ENCODE results near the gene TRIM44. TPM values are rescaled to one million over a fixed set of nuclear protein-coding genes. Genes with fewer than 3 reads are reported as not detected.
A peak's percentile ranks its signal among the peaks of the same experiment; 100 is the strongest.

The TRIM44 gene
- total and polyA plus RNA-seq, 2 donors (not counting 3 experiments of a cell fraction or from before 2014, with no cell fraction given) = 31.7 to 72.0 TPM

DNA sequence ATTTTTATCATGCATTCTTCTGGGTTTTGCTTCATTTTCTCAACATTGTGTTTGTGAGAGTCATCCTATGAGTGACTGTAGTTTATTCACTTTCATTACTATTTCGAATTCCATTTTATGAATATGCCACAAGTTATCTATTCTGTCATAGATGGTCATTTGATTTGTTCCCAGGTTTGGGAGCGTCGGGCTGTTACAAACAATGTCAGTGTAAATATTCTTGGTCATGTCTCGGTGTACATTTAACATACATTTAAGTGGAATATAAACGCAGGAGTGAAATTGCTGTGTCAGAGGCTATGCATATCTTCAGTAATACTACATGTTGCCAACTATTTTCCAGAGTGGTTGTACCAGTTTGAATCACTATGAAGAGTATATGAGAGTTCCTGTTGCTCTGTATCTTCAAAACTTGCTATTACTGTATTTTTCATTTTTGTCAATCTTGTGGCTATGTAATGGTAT is 2.4 kb downstream of the TRIM44 start:
- Histone ChIP-seq H3K9me1 (replicated peaks; ENCODE audit: control insufficient read depth, extremely low read depth, insufficient read depth, low read length) (no peaks in the 10 kb centered on the region), H3K27me3 (ENCODE audit: control insufficient read depth in 2 of 2, insufficient read depth in 2 of 2, low read length in 2 of 2) (no peaks in the 10 kb centered on the region), H3K4me3 (replicated peaks in 1 of 3; ENCODE audit: insufficient read depth in 1 of 3, low read depth in 1 of 3, low read length in 3 of 3) (peak overlapping the region in 1 of 3 experiments; percentile 18), H4K20me1 (replicated peaks; ENCODE audit: control insufficient read depth, extremely low read depth, insufficient read depth, low read length) (no peaks in the 10 kb centered on the region), H3K9me3 (replicated peaks; ENCODE audit: control insufficient read depth, insufficient read depth, low read length) (no peaks in the 10 kb centered on the region), H3K9ac (replicated peaks; ENCODE audit: extremely low read depth, insufficient read depth, low read length) (no peak overlapping the region), H2AFZ (ENCODE audit: low read depth, low read length) (no peak overlapping the region), H3K4me1 (ENCODE audit: control insufficient read depth, extremely low read depth, insufficient read depth, low read length) (peaks cover 29% of the 10 kb centered on the region), H3K36me3 (ENCODE audit: control insufficient read depth in 2 of 2, extremely low read depth in 1 of 2, insufficient read depth in 2 of 2, low read length in 2 of 2) (peaks cover 0 to 3% of the 10 kb centered on the region in 2 experiments), H3K4me2 (ENCODE audit: insufficient read depth, low read length) (peak overlapping the region; percentile 80), H3K27ac (ENCODE audit: insufficient read depth, low read depth, low read length) (no peak overlapping the region), H3K79me2 (ENCODE audit: control insufficient read depth, insufficient read depth, low read length) (peaks cover 52% of the 10 kb centered on the region)
- dilution Hi-C loops (cut with MboI; ENCODE audit: extremely low pct_ligation_motif_present, low sequenced_read_pairs) (no loop called here), intact Hi-C loops (cut with micrococcal nuclease) (no loop called here)
- BruUV-seq (replicated peaks) = no TSS peak
- ChIA-PET CTCF (interaction anchor here (0.7 to 1.3 kb wide), 2 partner anchors 157 kb away, joined by 4 to 6 read pairs; no protein-coding TSS in a partner anchor), POLR2A (no interaction called here)
- TF ChIP-seq GATA2 (IDR thresholded peaks at IDR 0.05; ENCODE audit: insufficient read depth, insufficient read length, low read depth, low read length) (no peak), FOS (IDR thresholded peaks at IDR 0.05; ENCODE audit: borderline replicate concordance, insufficient read depth, low read length) (no peak), POLR2AphosphoS5 (IDR thresholded peaks at IDR 0.05; ENCODE audit: insufficient read depth, low read depth, low read length) (no peak), JUN (IDR thresholded peaks at IDR 0.05; ENCODE audit: borderline replicate concordance, insufficient read depth, insufficient read length, low read depth) (no peak), POLR2A (IDR thresholded peaks at IDR 0.05; ENCODE audit: low read depth, low read length) (no peak), EZH2 (IDR thresholded peaks at IDR 0.05; ENCODE audit: borderline replicate concordance, low read depth, low read length, severe bottlenecking) (no peak), MYC (IDR thresholded peaks at IDR 0.05; ENCODE audit: low read depth, low read length) (no peak)
- TF ChIP-seq, protein P1, sequence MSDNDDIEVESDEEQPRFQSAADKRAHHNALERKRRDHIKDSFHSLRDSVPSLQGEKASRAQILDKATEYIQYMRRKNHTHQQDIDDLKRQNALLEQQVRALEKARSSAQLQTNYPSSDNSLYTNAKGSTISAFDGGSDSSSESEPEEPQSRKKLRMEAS (IDR thresholded peaks at IDR 0.05; ENCODE audit: insufficient read depth, insufficient read length) = no peak
- TF ChIP-seq, protein P2, sequence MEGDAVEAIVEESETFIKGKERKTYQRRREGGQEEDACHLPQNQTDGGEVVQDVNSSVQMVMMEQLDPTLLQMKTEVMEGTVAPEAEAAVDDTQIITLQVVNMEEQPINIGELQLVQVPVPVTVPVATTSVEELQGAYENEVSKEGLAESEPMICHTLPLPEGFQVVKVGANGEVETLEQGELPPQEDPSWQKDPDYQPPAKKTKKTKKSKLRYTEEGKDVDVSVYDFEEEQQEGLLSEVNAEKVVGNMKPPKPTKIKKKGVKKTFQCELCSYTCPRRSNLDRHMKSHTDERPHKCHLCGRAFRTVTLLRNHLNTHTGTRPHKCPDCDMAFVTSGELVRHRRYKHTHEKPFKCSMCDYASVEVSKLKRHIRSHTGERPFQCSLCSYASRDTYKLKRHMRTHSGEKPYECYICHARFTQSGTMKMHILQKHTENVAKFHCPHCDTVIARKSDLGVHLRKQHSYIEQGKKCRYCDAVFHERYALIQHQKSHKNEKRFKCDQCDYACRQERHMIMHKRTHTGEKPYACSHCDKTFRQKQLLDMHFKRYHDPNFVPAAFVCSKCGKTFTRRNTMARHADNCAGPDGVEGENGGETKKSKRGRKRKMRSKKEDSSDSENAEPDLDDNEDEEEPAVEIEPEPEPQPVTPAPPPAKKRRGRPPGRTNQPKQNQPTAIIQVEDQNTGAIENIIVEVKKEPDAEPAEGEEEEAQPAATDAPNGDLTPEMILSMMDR (IDR thresholded peaks at IDR 0.05; ENCODE audit: extremely low read depth in 1 of 2, insufficient read depth in 1 of 2, low read depth in 1 of 2, low read length in 2 of 2) = no peak
- FAIRE-seq (no peak), DNase-seq (ENCODE audit: low read depth, low spot score) (no peak)
